Coronary artery (tissue), 2 donors: ENCODE measurements around the gene OPHN1.

ENCODE experiments used
- DNase-seq: peaks from one replicate; pipeline ENCODE4 v3.0.0-alpha.2; 2017; ENCODE audit warnings: low spot score
- H3K27ac ChIP-seq, 2 donors: fragments of 200-600 bp; sonication (generic); one replicate each; pipeline ENCODE4 v1.5.1; 2016 to 2019
- H3K4me3 ChIP-seq: fragments of 200-600 bp; sonication (generic); 2 replicates; pipeline ENCODE4 v1.5.1; 2016; ENCODE audit warnings: mild to moderate bottlenecking, moderate library complexity
- CTCF ChIP-seq: fragments of 200-600 bp; sonication (generic); IDR thresholded peaks from one replicate; pipeline ENCODE4 v1.5.1; 2019; ENCODE audit warnings: antibody characterized with exemption

The OPHN1 gene

DNA sequence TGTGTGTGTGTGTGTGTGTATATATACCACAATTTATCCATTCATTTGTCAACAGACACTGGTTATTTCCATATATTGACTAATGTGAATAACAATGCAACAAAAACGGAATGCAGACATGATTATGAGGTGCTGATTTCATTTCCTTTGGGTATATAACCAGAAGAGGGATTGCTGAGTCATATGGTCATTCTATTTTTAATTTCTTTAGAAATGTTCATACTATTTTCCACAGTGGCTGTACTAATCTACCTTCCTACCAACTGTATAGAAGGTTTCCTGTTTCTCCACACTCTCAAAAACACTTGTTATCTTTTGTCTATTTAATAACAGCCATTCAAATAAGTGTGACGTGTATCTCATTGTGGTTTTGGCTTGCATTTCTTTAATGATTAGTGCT lies 269.9 kb downstream of the OPHN1 start:
- no peak overlapping the region for H3K4me3 ChIP-seq
- H3K27ac ChIP-seq: no peak overlapping the region
- TF ChIP-seq CTCF: no peak
- no peak for DNase-seq

- no peak for TF ChIP-seq CTCF
- Histone ChIP-seq H3K4me3 (no peak overlapping the region), H3K27ac (no peak overlapping the region)
- no peak for DNase-seq
These were observed 285.4 kb downstream of the OPHN1 start for GRCh38 chrX:68147848-68148247.

- no peak overlapping the region for H3K27ac ChIP-seq
- no peak overlapping the region for H3K4me3 ChIP-seq
- DNase-seq: no peak
- TF ChIP-seq CTCF: no peak
These were observed 287.2 kb downstream of the OPHN1 start for GRCh38 chrX:68146054-68146453.

- DNase-seq: no peak
- Histone ChIP-seq H3K27ac (no peak overlapping the region), H3K4me3 (no peak overlapping the region)
- no peak for TF ChIP-seq CTCF
These were observed 293.5 kb downstream of the OPHN1 start for GRCh38 chrX:68139791-68140190.

- no peak overlapping the region for H3K27ac ChIP-seq
- H3K4me3 ChIP-seq: no peak overlapping the region
- no peak for TF ChIP-seq CTCF
- DNase-seq: no peak
These were observed 300.1 kb downstream of the OPHN1 start for GRCh38 chrX:68133181-68133580.

GRCh38 chrX:68132749-68133148 lies 300.5 kb downstream of the OPHN1 start:
- H3K27ac ChIP-seq: no peak overlapping the region
- DNase-seq: no peak

GRCh38 chrX:68121835-68122234 lies 311.5 kb downstream of the OPHN1 start:
- no peak for TF ChIP-seq CTCF
- DNase-seq: no peak
- H3K4me3 ChIP-seq: no peak overlapping the region
- no peak overlapping the region for H3K27ac ChIP-seq

More at GRCh38 chrX:68132749-68133148, 300.5 kb downstream of the OPHN1 start:
- no peak overlapping the region for H3K4me3 ChIP-seq
- no peak for TF ChIP-seq CTCF
